ENCODE data around the gene NUDT6.

DNA sequence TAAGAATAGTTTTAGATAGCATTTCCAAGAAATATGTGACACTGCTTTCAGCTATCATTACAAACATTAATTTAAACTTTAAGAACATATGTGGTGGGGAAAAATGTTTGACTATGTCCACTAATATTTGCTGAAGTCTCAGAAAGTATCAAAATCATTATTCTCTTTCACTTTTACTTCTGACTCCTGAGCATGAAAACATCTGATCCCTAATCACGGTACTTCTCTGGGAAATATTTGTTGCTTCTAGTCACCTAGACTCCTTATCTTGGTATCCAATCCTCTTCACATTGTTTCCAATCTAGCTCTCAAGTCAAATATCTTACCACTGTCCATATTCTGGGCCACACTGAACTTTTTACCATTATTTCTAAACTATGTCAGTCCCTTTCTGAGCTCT is 10.8 kb downstream of the NUDT6 start:
- TF ChIP-seq, protein P1, sequence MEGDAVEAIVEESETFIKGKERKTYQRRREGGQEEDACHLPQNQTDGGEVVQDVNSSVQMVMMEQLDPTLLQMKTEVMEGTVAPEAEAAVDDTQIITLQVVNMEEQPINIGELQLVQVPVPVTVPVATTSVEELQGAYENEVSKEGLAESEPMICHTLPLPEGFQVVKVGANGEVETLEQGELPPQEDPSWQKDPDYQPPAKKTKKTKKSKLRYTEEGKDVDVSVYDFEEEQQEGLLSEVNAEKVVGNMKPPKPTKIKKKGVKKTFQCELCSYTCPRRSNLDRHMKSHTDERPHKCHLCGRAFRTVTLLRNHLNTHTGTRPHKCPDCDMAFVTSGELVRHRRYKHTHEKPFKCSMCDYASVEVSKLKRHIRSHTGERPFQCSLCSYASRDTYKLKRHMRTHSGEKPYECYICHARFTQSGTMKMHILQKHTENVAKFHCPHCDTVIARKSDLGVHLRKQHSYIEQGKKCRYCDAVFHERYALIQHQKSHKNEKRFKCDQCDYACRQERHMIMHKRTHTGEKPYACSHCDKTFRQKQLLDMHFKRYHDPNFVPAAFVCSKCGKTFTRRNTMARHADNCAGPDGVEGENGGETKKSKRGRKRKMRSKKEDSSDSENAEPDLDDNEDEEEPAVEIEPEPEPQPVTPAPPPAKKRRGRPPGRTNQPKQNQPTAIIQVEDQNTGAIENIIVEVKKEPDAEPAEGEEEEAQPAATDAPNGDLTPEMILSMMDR (IDR thresholded peaks at IDR 0.05) = no peak
- TF ChIP-seq ZFX (IDR thresholded peaks at IDR 0.05; ENCODE audit: borderline replicate concordance) = no peak
